Mammary epithelial cell (primary cell): ENCODE data around the gene TMED5.

Experiments
- EZH2 ChIP-seq: IDR thresholded peaks from 2 replicates; pipeline ENCODE4 v1.6.1; 2012; ENCODE audit warnings: low read length, inconsistent platforms, borderline replicate concordance
- TF ChIP-seq, protein P1 (sequence below), 2 donors: IDR thresholded peaks in 1 of 2; conservative IDR thresholded peaks in 1 of 2; 2 replicates each; pipeline ENCODE4 v1.5.1; 2011 to 2012; ENCODE audit warnings: inconsistent platforms in 2 of 2, low read length in 2 of 2, mild to moderate bottlenecking in 2 of 2, control low read depth in 1 of 2, low read depth in 1 of 2; ENCODE audit not compliant: insufficient read depth in 1 of 2; ENCODE audit errors: extremely low read depth in 1 of 2

DNA sequence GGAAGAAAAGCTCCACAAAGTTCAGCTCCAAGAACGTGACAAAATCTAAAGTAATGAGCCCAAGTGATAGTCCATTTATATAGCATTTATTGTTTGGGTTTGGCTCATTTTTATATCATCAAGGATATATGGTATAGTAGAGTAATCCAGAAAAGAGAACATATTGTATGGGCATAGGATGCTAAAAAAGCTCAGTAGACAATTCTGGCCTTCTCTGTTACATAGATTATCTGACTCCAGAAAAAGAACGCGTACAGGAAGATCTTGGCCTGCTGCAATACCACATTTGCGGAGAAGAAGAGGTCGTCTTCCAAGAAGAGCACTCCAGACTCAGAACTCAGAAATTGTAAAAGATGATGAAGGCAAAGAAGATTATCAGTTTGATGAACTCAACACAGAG, 43.8 kb downstream of the TMED5 start:
- TF ChIP-seq, protein P1, sequence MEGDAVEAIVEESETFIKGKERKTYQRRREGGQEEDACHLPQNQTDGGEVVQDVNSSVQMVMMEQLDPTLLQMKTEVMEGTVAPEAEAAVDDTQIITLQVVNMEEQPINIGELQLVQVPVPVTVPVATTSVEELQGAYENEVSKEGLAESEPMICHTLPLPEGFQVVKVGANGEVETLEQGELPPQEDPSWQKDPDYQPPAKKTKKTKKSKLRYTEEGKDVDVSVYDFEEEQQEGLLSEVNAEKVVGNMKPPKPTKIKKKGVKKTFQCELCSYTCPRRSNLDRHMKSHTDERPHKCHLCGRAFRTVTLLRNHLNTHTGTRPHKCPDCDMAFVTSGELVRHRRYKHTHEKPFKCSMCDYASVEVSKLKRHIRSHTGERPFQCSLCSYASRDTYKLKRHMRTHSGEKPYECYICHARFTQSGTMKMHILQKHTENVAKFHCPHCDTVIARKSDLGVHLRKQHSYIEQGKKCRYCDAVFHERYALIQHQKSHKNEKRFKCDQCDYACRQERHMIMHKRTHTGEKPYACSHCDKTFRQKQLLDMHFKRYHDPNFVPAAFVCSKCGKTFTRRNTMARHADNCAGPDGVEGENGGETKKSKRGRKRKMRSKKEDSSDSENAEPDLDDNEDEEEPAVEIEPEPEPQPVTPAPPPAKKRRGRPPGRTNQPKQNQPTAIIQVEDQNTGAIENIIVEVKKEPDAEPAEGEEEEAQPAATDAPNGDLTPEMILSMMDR (conservative IDR thresholded peaks at IDR 0.05 in 1 of 2, IDR thresholded peaks at IDR 0.05 in 1 of 2; ENCODE audit: extremely low read depth in 1 of 2, insufficient read depth in 1 of 2, low read depth in 1 of 2, low read length in 2 of 2): no peak
- no peak for TF ChIP-seq EZH2
